K562 (cell line): Measurements from ENCODE around the gene AHCYL1. TPM values are rescaled to one million over a fixed set of nuclear protein-coding genes. Genes with fewer than 3 reads are reported as not detected.

Experiments
- ATAC-seq: fragments of 200-7000 bp; cut with Tn5 transposase; 3 replicates; pipeline ENCODE4 v1.9.1; 2020; ENCODE audit warnings: moderate library complexity
- BruUV-seq: library from RNA; stranded (reverse); fragments of 400-500 nt; replicated peaks from 2 replicates; lab custom pipeline; 2021; lab: Mats Ljungman, UMichigan
- CTCF ChIA-PET: fragments of 300-600 bp; formaldehyde crosslinking; extraction: SDS; loops from one replicate; lab custom pipeline; 2021; ENCODE audit warnings: low intra/inter-chr PET ratio; lab: Yijun Ruan, JAX
- POLR2A ChIA-PET: fragments of 300-600, 350-650 bp; sonication (Branson Sonifier 250); formaldehyde crosslinking; extraction: SDS; loops from one replicate; lab custom pipeline; 2021; ENCODE audit warnings: antibody characterized with exemption, inconsistent platforms; lab: Yijun Ruan, JAX
- DNase-seq, 4 experiments: peaks; one replicate each; pipeline versions ENCODE4 v3.0.0 to v3.0.0-alpha.2; 2011 to 2018; ENCODE audit warnings: low spot score in 3 of 4, mixed read lengths in 3 of 4; ENCODE audit errors: extremely low read depth in 1 of 4
- FAIRE-seq: peaks from 2 replicates; lab custom pipeline; 2011; peaks lifted over from hg19 to GRCh38; lab: Jason Lieb, UNC
- H2AFZ ChIP-seq: 2 replicates; pipeline ENCODE4 v1.6.0; 2011; ENCODE audit warnings: low read depth, low read length, control low read depth, inconsistent platforms
- H3K27ac ChIP-seq: fragments of 200-600 bp; 3 replicates; pipeline ENCODE4 v1.8.0; 2011; ENCODE audit warnings: low read depth, mild to moderate bottlenecking, control low read depth, inconsistent platforms, low read length, moderate library complexity, mixed read lengths; ENCODE audit errors: extremely low read depth
- H3K27me3 ChIP-seq, 2 experiments: fragments of 300-600 bp in 1 of 2; 2 replicates in 1 of 2; 3 replicates in 1 of 2; pipeline versions ENCODE4 v1.6.0 to v1.8.0; 2011; ENCODE audit warnings: inconsistent platforms in 2 of 2, low read length in 2 of 2, mild to moderate bottlenecking in 1 of 2, mixed read lengths in 1 of 2, moderate library complexity in 1 of 2; ENCODE audit not compliant: control insufficient read depth in 2 of 2, insufficient read depth in 2 of 2
- H3K36me3 ChIP-seq: fragments of 300-600 bp; 3 replicates; pipeline ENCODE4 v1.8.0; 2011; ENCODE audit warnings: mild to moderate bottlenecking, low read length, inconsistent platforms; ENCODE audit not compliant: control insufficient read depth, insufficient read depth
- H3K4me1 ChIP-seq, 2 experiments: fragments of 200-600 bp in 1 of 2; replicated peaks in 1 of 2; 2 replicates in 1 of 2; 3 replicates in 1 of 2; pipeline versions ENCODE4 v1.5.1 to v1.8.0; 2011; ENCODE audit warnings: inconsistent platforms in 2 of 2, low read length in 2 of 2, mild to moderate bottlenecking in 1 of 2, mixed read lengths in 1 of 2, moderate library complexity in 1 of 2; ENCODE audit not compliant: control insufficient read depth in 2 of 2, insufficient read depth in 2 of 2
- H3K4me2 ChIP-seq: 2 replicates; pipeline ENCODE4 v1.6.1; 2011; ENCODE audit warnings: low read length, control low read depth, inconsistent platforms, mixed read lengths; ENCODE audit not compliant: insufficient read depth
- H3K4me3 ChIP-seq: fragments of 200-600 bp; sonication (generic), shearing (Covaris generic); 2 replicates; pipeline ENCODE4 v1.5.1; 2016; ENCODE audit warnings: control low read depth, inconsistent platforms
- H3K79me2 ChIP-seq: fragments of 200-600 bp; 3 replicates; pipeline ENCODE4 v1.8.0; 2011; ENCODE audit warnings: low read length, inconsistent platforms; ENCODE audit not compliant: control insufficient read depth, insufficient read depth
- H3K9ac ChIP-seq, 2 experiments: 2 replicates each; pipeline versions ENCODE4 v1.6.0 to v1.6.1; 2011; ENCODE audit warnings: low read depth in 2 of 2, low read length in 2 of 2, control low read depth in 1 of 2, inconsistent platforms in 1 of 2, mild to moderate bottlenecking in 1 of 2, mixed read lengths in 1 of 2; ENCODE audit not compliant: insufficient read depth in 1 of 2
- H3K9me1 ChIP-seq: one replicate; pipeline ENCODE4 v1.6.0; 2011; ENCODE audit warnings: inconsistent platforms, mild to moderate bottlenecking, low read length, moderate library complexity; ENCODE audit not compliant: control insufficient read depth, insufficient read depth
- H3K9me3 ChIP-seq: replicated peaks from 2 replicates; pipeline ENCODE4 v1.5.1; 2011; ENCODE audit warnings: low read depth, low read length, inconsistent platforms; ENCODE audit not compliant: control insufficient read depth, insufficient read depth
- H4K20me1 ChIP-seq: replicated peaks from 2 replicates; pipeline ENCODE4 v1.6.1; 2011; ENCODE audit warnings: low read length, inconsistent platforms, mixed read lengths; ENCODE audit not compliant: control insufficient read depth, insufficient read depth
- ATF3 ChIP-seq, 2 experiments: fragments of 450-650 bp in 1 of 2; sonication (generic) in 1 of 2; formaldehyde crosslinking in 1 of 2; IDR thresholded peaks in 1 of 2; conservative IDR thresholded peaks in 1 of 2; 2 replicates each; pipeline versions ENCODE4 v1.6.1 to v1.8.1; 2016 to 2023; ENCODE audit warnings: mild to moderate bottlenecking in 2 of 2, moderate library complexity in 2 of 2, inconsistent platforms in 1 of 2, missing genetic modification reagents in 1 of 2
- BHLHE40 ChIP-seq: IDR thresholded peaks from 2 replicates; pipeline ENCODE4 v1.6.1; 2011; ENCODE audit warnings: low read length, improper control_type of control experiment
- CTCFL ChIP-seq: IDR thresholded peaks from 2 replicates; pipeline ENCODE4 v1.6.1; 2011; ENCODE audit warnings: borderline replicate concordance, low read depth, mild to moderate bottlenecking, moderate library complexity, low read length; ENCODE audit not compliant: insufficient read depth, poor library complexity, severe bottlenecking
- HINFP ChIP-seq: fragments of 450-650 bp; conservative IDR thresholded peaks from 2 replicates; pipeline ENCODE4 v1.6.1; 2016; ENCODE audit warnings: missing genetic modification characterization, low read depth, mild to moderate bottlenecking, control low read depth, missing compliant biosample characterization
- KAT8 ChIP-seq: fragments of 450-650 bp; IDR thresholded peaks from 2 replicates; pipeline ENCODE4 v1.6.1; 2016; ENCODE audit warnings: low read depth, mild to moderate bottlenecking
- TOE1 ChIP-seq, 2 experiments: fragments of 450-650 bp in 1 of 2; sonication (generic) in 1 of 2; formaldehyde crosslinking in 1 of 2; IDR thresholded peaks; 2 replicates each; pipeline versions ENCODE4 v1.7.1 to v1.8.0; 2016 to 2022; ENCODE audit warnings: borderline replicate concordance in 2 of 2, mild to moderate bottlenecking in 2 of 2, antibody characterized with exemption in 1 of 2, inconsistent platforms in 1 of 2, low read depth in 1 of 2, missing genetic modification reagents in 1 of 2, moderate library complexity in 1 of 2
- ZNF224 ChIP-seq: sonication (generic); formaldehyde crosslinking; IDR thresholded peaks from 2 replicates; pipeline ENCODE4 v1.8.0; 2022; ENCODE audit warnings: mild to moderate bottlenecking, missing genetic modification reagents
- ZNF449 ChIP-seq: fragments of 250-450 bp; sonication (Bioruptor Pico); IDR thresholded peaks from 2 replicates; pipeline ENCODE4 v1.8.0; 2022; ENCODE audit warnings: moderate library complexity, mild to moderate bottlenecking, inconsistent platforms
- ZNF764 ChIP-seq: fragments of 250-450 bp; sonication (Bioruptor Pico); IDR thresholded peaks from 2 replicates; pipeline ENCODE4 v1.4.0; 2020; ENCODE audit warnings: low read depth, mild to moderate bottlenecking, moderate library complexity
- WGBS: fragments of 100-300 bp; shearing (Covaris generic); methylation state at CpG from one replicate; pipeline ENCODE4 v1.1.6; 2016; ENCODE audit warnings: low coverage, mixed read lengths; ENCODE audit not compliant: insufficient coverage; ENCODE audit errors: missing lambda C conversion rate; 5-methylcytosine and 5-hydroxymethylcytosine counted together
- in situ Hi-C: fragments of 300-500 bp; cut with MboI; formaldehyde crosslinking; loops from 4 replicates; pipeline ENCODE4 v1.15.0; 2018; ENCODE audit warnings: inconsistent platforms, mixed read lengths
- intact Hi-C: fragments of 100-400 bp; cut with micrococcal nuclease; formaldehyde crosslinking; loops from 2 replicates; pipeline ENCODE4 v1.14.2; 2022
- polyA plus RNA-seq, 8 experiments: library from polyadenylated mRNA; depleted of rRNA in 4 of 8; stranded (reverse) in 5 of 8; unstranded in 3 of 8; fragments of >200 nt; fragmentation: Nextera tagmentation in 2 of 8; fragmentation: Illumina TruSeq in 1 of 8; extraction: Ambion mirVana in 2 of 8; extraction: Trizol in 1 of 8; gene quantifications; 2 replicates each; pipeline versions ENCODE4 v1.2.1 to v1.2.3, GENCODE V29; 2011 to 2014; ENCODE audit warnings: inconsistent platforms in 1 of 8, missing spikeins in 1 of 8
- total RNA-seq, 7 experiments: library from RNA; depleted of rRNA in 6 of 7; stranded (reverse); fragments of >200 nt in 6 of 7; fragmentation: Illumina TruSeq in 2 of 7; extraction: Trizol in 2 of 7; gene quantifications; 2 replicates each; pipeline versions ENCODE4 v1.2.1 to v1.2.3, GENCODE V29; 2011 to 2021; ENCODE audit warnings: low replicate concordance in 1 of 7

AHCYL1 gene
- total and polyA plus RNA-seq, 9 of the 15 experiments (the other 6 are each of a cell fraction or from before 2014, with no cell fraction given) = 27.3 to 118 (median 44.5) TPM

GRCh38 chr1:110002695-110003094 is 18.1 kb downstream of the AHCYL1 start:
- H4K20me1 ChIP-seq = no peaks in the 10 kb centered on the region
- POLR2A ChIA-PET = interaction anchor here (0.5 kb wide), 1 partner anchor 14 kb away, joined by 3 read pairs; no protein-coding TSS in a partner anchor
- 72% methylated on average over 1 of the region's 1 CpG for WGBS
- H3K9me3 ChIP-seq = no peaks in the 10 kb centered on the region
- peak overlapping the region; percentile 87; the same call in 2 of the 3 replicates for H3K27ac ChIP-seq
- CTCF ChIA-PET = no interaction called here
- peaks cover 15% of the 10 kb centered on the region for H3K36me3 ChIP-seq
- intact Hi-C loops (no loop called here), in situ Hi-C loops (no loop called here)
- ATAC-seq (no peak), DNase-seq (no peak), FAIRE-seq (no peak)
- peaks cover 67% of the 10 kb centered on the region for H3K79me2 ChIP-seq
- H3K4me2 ChIP-seq = no peak overlapping the region
- H3K9me1 ChIP-seq = no peaks in the 10 kb centered on the region
- no peak overlapping the region for H3K4me3 ChIP-seq
- BruUV-seq = no TSS peak
- no peak overlapping the region for H3K9ac ChIP-seq
- no peaks in the 10 kb centered on the region for H3K27me3 ChIP-seq
- H2AFZ ChIP-seq = no peak overlapping the region
- H3K4me1 ChIP-seq = peaks cover 14 to 39% of the 10 kb centered on the region in 2 experiments
- TF ChIP-seq ATF3 (IDR thresholded peaks at IDR 0.05) (no peak), ATF3 (CRISPR knock-in tag; conservative IDR thresholded peaks at IDR 0.05) (no peak), BHLHE40 (no peak), KAT8 (no peak), CTCFL (no peak), ZNF224 (CRISPR knock-in tag) (no peak), HINFP (tag) (no peak), ZNF764 (no peak), ZNF449 (CRISPR knock-in tag) (no peak), TOE1 (IDR thresholded peaks at IDR 0.05; ENCODE audit: borderline replicate concordance) (no peak), TOE1 (CRISPR knock-in tag; IDR thresholded peaks at IDR 0.05; ENCODE audit: borderline replicate concordance, low read depth) (no peak)
